HG03354 (cell line): ENCODE data around the gene RNU6-1.

ENCODE experiments used
- ATAC-seq: cut with Tn5 transposase; IDR thresholded peaks from one replicate; pipeline ENCODE4 v1.9.1; 2021; ENCODE audit warnings: mild to moderate bottlenecking; ENCODE audit not compliant: unreplicated experiment, poor library complexity, severe bottlenecking

RNU6-1 gene

DNA sequence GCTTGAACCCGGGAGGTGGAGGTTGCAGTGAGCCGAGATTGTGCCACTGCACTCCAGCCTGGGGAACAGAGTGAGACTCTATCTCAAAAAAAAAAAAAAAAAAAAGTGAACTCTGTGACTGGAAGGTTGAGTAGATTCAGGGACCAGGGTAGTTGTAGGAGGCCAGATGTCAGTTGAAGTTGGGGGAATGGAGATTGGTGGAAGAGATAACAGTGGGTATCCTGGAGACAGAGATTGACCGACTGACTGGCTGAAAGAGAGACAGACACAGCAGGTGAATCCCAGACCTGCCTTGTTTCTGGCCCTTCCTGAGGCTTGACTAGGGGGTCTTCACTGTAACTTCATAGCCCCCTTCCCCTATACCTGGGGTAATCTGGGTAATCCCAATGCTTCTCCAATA lies 22.1 kb upstream of the RNU6-1 start:
- no peak for ATAC-seq

DNA sequence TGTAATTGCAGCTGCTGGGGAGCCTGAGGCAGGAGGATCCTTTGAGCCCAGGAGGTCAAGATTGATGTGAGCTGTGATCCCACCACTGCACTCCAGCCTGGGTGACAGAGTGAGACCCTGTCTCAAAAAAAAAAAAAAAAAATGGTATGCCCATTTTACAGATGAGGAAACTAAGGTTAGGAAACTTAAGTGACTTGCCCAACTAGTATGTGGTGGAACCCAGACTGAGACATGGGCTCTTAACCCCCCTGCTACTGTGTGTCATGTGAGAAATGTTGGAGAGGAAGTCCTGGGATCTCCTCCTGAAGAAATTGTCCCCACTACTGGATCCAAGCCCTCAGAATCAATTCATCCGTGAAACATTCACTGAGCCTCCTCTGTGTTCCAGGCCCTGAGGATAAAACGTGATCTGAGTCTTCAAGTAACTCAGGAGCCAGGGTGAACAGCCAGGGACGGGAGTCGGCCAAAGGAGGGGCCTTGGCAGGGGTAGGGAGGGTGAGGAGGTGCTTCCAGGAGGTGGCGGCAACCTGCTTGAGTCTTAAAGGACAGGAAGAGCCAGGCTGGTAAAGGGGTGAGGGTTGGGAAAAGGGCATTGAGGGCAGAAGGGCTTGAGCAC lies 19.6 kb upstream of the RNU6-1 start:
- no peak for ATAC-seq

DNA sequence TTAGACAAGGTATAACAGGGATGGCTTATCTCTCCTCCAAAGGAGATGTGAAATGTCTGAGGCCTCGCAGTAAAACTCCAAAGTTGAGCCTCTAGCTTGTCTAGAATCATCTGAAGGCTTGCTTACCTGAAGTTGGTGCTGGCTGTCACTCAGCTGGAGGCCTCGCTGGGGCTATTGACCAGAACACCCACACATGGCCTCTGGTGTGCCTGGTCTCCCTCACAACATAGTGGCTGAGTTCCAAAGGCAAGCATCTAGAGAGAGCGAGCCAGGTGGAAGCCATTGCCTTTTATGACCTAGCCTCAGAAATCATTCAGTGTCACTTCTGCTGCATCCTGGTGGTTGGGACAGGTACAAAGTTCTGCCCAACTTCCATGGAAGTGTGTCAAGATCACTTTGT lies 17.4 kb upstream of the RNU6-1 start:
- ATAC-seq: no peak

DNA sequence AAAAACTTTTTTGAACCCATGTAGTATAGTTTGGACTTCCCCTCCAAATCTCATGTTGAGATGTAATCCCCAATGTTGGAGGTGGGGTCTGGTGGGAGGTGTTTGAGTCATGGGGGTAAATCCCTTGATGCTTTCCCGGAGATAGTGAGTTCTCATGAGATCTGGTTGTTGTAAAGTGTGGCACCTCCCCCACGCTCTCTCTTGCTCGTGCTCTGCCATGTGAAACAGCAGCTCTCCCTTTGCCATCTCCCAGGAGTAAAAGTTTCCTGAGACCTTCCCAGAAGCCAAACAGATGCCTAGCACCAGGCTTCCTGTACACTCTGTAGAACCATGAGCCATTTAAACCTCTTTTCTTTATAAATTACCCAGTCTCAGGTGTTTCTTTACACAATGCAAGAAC lies 16.0 kb upstream of the RNU6-1 start:
- ATAC-seq: no peak

DNA sequence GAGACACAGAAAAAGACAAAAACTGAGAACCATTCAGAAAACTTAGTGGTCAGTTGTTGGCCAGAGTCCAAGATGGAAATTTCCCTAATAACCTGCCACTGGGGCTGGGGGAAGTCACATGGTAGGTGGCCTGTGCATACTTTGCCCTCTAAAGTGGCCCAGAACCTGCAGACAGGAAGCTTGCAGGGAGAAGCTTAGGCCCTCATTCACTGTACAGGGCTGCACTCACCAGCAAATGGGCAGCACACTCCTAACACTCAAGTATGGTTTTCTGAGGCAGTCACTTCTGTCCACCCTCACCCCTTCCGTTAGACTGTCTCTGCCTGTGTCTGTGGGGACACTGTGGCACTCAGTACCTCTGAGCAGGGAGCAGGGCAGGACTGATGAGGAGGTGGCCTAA lies 14.5 kb upstream of the RNU6-1 start:
- ATAC-seq: no peak

DNA sequence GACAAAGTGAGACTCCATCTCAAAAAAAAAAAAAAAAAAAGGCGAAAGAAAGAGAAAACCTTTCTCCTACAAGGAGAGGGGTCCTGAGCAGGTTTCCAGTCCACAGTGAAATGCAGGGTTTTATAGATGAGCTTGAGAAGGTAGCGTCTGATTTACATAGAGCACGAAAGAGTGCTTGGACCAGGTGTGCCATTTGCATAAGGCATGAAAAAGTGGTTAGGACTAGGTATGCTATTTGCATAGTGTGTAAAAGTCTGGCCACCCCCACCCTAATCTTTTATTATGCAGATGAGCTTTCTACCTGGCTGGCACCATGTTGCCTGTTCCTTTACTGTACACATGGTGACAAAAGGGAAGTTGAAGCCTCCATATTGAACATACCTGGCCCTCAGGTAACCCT lies 13.6 kb upstream of the RNU6-1 start:
- no peak for ATAC-seq

DNA sequence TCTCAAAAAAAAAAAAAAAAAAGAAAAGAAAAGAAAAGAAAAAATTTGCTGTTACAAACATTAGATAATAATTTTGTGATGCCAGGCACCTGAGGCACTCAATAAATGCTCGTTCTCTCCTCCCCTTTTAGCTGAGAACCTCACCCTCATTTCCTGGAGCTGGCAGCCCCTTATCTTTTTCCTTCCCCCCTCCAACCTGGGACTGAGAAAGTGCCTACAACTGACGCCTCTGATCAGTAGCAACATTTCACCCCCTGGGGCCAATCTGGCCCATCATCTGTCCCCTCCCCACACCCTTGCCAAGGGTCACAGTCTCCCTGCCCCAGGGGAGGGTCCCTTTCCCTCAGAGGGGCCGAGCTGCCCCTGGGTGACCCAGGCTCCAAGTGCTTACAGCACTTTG lies 12.6 kb upstream of the RNU6-1 start:
- ATAC-seq: no peak

DNA sequence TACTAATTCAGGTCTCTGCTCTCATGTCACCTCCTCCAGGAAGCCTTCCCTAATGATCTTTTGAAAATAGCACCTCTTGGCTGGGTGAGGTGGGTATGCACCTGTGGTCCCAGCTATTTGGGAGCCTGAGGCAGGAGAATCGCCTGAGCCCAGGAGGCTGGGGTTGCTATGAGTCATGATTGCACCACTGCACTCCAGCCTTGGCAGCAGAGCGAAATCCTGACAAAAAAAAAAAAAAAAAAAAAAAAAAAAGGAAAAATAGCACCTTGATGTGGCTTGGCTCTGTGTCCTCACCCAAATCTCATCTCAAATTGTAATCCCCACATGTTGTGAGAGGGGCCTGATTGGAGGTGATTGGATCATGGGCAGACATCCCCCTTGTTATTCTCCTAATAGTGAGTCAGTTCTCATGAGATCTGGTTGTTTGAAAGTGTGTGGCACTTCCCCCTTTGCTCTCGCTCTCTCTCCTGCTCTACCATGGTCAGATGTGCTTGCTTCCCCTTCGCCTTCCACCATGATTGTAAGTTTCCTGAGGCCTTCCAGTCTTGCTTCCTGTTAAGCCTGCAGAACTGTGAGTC lies 11.2 kb upstream of the RNU6-1 start:
- ATAC-seq: no peak

DNA sequence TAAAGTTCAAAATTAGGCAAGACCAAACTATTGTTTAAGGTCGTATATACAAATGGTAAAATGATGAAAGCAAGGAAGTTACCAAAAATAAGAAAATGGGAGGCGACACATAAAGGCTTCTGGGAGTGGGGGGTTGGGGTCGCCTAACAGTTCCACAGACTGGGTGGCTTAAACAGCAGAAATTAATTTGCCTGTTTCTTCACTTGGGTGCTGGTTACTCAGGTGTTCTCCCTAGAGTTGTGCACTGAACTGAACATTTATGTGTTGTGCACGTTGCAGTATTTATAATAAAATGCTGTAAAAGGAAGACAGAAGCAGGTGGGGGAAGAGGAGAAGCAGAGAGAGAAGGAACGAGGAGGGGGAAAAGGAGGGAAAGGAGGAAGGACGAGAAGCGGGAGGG lies 10.5 kb upstream of the RNU6-1 start:
- no peak for ATAC-seq

DNA sequence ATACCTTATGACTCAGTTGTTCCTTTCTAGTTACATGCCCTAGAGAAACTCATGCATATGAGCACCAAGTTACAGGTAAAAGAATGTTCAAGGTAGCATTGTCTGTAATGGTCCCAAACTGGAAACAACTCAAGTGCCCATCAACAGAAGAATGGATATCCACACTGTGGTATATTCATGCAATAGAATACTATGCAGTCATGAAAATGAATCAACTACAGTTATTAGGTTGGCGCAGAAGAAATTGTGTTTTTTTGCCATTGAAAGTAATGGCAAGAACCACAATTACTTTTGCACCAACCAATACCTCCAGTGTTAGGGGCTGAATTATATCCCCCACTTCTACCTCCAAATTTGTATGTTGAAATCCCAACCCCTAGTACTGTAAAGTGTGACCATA lies 9.7 kb upstream of the RNU6-1 start:
- no peak for ATAC-seq

DNA sequence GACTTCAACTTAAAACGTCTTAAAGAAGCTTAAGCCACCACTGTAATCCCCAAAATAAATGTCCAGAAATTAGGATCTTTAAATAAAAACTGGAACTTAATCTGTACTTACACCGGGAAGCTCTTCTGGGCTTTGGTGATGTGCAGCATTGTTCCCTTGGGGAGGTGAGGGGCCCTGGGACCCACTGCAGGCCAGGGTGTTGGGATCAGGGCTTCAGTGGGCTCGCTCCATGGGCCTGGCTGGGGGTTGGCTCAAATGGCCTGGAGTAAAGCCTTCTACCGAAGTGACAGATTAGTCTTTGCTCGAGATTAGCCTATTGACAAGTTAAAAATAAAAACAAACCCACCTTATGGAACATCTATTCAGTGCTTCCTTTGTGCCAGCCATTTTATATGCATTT lies 6.1 kb upstream of the RNU6-1 start:
- ATAC-seq: no peak

DNA sequence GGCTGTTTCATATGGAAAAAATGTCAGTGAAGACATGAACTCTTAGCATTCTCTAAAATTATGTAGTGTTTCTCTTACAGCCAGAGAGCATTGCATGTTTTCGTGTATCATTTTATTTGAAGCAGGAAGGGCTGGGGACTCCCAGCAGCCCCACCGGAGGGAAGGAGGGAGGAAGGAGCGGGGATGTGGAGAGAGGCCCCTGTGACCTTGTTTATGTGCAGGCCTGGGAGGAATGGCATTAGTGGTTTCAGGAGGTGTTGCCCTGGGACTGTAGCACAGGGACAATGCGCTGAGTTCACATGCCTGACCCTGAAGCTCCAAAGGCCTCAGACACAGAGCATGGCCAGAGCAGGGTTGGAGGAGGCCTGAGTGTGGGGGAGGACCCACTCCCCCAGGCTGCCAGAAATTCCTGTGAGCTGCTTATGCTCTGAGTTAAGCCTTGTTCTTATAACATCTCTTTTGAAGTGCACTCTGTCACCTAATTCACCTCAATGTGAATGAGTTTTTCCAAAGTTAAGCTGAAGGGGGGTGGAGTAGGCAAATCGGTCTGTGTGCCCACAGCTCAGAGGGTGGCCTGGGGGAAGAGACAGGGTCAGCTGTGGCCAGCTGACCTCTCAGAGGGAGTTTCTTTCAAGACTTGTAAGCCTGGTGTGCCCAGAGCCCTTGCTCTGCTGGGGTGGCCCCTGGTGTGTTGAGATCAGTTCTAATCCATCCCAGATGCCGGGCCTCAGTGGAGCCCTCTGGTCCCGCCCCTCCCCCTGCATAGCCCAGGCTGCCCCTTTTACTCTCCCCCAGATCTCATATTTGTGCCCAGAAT lies 3.9 kb upstream of the RNU6-1 start:
- no peak for ATAC-seq

DNA sequence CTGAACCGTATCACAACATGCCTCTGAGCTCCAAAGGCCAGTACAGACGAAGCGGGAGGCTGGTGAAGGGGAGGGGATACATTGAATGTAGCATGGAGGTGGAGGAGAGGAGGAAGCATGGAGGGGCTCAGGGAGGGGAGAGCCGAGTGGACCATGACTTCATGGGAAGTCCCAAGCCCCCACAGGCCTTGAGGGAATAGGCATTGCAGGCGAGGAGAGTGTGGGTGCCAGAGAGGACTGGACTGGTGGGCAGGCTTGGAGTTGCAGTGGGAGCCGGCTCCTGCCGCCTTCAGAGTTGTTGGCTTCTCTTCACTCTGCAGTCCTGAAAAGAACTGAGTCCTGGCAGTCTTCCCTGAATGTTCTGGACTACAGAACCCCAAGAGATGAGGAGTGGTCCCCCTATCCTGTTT lies 3.3 kb upstream of the RNU6-1 start:
- ATAC-seq: no peak

DNA sequence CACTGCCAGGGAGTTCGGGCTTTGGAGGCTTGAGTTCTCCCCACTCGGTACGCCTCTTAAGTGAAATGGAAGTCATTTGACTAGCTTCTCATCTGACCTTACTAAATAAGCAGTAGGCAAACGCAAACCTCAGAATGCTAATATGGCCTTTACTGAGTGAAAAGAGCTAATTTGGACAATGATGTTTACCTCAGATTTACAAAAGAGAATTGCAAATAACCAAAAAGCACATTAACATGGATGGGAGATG lies 1.6 kb upstream of the RNU6-1 start:
- no peak for ATAC-seq

DNA sequence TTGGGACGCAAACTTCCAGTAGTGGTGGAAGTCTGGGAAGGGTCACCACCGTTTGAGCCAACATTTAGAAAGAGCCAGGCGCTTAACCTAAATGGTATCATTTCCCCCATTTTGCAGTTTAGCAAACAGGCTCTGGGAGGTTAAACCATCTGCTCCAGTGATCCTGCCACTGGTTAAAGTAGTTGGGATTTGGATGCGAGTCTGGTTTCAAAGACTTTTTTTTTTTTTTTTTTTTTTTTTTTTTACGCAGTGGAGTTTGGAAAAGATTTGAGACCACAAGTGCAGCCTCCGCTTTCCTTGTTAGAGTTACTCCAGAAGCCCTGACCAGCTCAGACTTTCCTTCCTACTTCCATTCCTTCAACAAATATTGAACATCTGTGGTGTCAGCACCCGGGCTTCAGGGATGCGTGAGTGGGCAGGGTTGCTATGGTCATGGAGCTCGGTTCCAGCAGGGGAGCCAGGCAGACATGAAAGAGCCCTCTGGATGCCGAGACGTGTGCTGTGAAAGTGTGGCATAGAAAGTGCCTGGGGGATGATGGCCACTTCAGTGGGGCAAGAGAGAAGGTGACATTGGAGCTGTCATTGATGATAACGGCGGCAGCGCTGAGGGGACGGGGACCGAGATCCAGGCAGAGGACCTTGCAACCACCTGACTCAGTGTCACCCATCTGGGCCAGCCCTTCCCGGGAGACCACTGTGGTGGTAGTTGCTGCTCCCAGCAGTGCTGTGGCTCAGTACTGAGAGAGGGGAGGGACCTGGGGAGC lies 1.1 kb upstream of the RNU6-1 start:
- no peak for ATAC-seq

DNA sequence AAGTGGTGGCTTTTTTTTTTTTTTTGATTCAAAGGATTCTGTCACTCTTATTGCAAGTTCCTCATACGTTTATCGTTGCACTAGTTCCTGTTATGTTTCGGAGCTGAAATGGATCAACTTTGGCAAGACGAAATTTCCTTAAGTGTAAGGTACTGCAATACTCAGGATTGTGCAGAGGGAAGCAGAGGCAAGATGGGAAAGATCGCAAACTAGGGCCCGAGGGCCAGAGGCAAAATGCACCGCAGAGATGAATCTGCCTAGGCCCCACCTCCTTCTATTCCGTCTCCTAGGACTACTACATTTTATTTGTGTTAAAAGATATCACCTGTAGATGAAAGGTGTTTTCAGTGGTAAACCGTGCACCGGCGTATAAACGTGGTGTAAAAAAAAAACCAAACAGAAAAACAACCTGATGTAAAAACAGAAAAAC lies 331 bp downstream of the RNU6-1 start:
- ATAC-seq: peak; percentile 11

DNA sequence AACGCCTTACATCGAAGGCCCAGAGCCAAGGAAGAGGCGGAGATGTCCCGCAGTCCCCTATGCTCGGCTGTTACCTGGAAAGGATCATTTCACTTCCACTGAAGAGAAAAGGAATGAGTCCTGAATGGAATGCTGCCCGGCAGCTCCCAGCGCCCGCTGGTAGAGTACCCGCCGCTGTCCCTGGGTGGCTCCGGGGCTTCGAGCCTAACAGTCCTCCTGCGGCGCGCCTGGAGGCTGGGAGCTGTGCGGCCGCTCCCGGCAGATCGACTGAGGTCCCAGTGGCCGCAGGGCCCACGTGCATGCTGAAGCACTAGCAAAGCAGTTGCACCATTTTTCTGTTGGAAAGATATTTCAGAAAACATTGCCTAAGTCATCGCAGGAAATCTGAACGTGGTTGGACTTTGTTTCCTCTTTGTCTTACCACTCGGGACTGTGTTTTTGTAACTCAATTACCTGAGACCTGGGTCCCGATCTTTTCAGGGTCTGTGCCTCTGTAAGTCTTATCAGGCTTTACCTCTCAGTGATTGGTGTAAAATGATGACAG lies 984 bp downstream of the RNU6-1 start:
- ATAC-seq: no peak

DNA sequence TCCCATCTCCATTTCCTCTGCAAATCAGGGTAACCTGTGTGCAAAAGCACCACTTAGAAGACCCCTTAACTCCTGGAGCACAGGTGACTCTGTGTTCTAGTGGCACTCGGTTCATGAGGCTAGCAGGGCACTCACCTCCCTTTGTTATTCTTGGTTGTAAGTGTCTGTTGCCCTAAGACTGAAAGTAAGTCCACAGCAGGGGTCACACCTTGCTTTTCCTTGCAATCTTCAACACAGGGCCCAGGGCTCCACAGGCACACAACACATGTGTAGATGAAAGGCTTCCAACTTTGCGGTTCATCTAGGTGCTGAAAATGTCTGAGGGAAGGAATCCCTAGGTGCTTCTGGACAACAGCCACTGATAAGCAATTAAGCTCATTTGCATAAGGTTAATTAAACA lies 2.9 kb downstream of the RNU6-1 start:
- no peak for ATAC-seq

DNA sequence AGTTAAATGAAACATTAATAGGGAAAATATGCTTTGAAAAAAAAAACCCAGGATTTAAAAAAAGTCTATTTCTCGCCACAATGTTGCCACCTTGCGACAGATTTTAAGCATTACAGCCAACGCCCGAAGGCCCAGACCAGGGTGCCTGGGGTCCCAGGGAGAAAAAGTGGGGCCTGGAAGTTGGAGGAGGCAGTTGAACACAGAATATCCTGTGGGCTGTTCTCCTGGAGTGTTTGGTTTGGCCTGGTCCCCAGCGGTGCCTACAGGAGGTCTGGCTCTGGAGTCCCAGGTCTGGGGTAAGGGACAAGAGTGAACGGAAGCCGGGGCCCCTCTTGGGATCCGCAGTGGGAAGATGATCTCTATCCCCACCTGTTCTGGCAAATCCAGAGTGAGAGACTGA lies 3.4 kb downstream of the RNU6-1 start:
- no peak for ATAC-seq

DNA sequence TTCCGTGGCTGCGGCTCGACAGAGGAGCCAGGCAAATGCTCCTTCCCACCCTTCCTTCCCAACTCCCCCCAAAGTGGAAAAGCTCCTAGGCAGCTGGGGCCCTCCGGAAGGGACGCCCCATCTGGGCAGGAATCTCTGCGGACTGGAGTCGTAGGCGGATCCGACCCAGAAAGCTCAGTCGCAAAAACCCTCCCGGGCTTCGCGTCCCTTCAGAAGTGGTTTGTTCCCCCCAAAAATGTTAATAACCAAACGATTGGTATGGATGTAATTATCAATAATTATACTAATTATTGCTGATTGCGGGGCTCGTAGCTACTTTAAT lies 3.8 kb downstream of the RNU6-1 start:
- no peak for ATAC-seq
